Pons (tissue), 1 donor: ENCODE measurements around the gene CSRNP2.
"Not testable (repeated sequence)": the region's sequence is repeated elsewhere in the genome, so short reads cannot be mapped to it uniquely, and the experiment has no call there.

ENCODE experiments used
- DNase-seq: peaks from one replicate; pipeline ENCODE4 v3.0.0-alpha.2; 2016; ENCODE audit warnings: low spot score

CSRNP2 gene

DNA sequence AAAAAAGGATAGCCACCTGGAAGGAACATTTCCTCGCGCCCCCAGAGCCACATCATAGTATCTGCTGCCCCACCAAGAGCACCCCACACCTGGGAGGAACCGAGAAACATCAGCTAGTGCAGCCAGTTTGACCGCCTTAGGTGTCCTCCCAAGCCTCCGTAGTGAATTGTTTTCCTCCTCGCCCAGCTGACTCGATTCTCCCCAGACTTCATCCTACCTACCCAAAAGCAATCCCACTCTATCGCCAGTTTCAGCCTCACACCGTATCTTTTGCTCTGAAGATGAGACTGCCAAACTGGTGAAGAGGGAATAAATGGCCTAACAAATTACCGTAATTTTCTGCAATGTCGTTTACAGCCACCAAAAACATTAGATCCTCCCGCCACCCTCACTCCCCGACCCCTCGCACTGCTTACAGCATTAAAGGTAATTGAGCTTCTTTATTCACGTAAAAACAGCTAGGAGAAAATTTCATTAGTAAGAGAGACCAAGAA is 56.0 kb downstream of the CSRNP2 start:
- no peak for DNase-seq

DNA sequence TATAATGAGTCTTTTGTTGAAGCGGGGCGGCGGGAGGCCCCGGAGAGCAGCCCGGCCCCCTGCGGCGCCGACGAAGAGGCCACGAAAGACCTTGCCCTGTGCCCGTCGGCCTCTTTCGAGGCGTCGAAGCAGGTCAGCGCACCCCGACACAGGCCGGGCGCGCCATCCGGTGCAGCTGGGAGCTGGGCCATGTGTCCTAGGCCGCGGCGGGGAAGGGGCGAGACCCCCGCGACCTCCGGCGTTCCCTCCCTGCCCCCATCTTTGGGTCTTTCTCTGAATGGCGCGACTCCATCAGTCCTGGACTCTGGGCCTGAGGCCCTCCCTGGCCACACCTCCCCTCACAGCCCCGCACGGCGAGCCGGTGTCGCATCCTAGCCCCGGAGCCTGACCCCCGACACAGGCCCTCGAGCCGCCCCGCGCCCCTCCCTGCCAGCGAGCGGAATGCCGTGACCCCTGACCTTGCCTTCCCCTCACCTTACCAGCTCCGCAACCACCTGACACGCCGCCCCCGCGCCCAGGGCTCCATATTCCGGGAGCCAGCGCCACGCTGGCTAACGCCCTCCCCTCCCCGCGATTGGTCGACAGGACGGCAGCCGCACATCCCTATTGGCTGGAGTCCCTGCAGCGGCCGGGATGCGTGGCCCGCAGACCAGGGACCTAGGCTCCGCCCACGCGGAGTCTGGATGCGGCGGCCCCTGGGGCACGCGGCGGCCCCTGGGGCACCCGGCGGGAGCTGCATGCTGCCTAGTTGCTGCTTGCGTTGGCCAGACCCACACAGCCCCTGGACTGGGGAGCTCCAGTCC is 57.4 kb downstream of the CSRNP2 start, which contains the start of gene SLC11A2:
SLC11A2 (minus strand) TSS at position 549 of the 803 bp plus-strand sequence. CDS start 15,656 bp downstream, outside the sequence.
- DNase-seq = peak; percentile 96

GRCh38 chr12:51025338-51025835 is 58.0 kb downstream of the CSRNP2 start:
- DNase-seq = peak; percentile 80

GRCh38 chr12:51023625-51024382 is 59.6 kb downstream of the CSRNP2 start:
- no peak for DNase-seq

GRCh38 chr12:51021694-51022093 is 61.7 kb downstream of the CSRNP2 start:
- no peak for DNase-seq

DNA sequence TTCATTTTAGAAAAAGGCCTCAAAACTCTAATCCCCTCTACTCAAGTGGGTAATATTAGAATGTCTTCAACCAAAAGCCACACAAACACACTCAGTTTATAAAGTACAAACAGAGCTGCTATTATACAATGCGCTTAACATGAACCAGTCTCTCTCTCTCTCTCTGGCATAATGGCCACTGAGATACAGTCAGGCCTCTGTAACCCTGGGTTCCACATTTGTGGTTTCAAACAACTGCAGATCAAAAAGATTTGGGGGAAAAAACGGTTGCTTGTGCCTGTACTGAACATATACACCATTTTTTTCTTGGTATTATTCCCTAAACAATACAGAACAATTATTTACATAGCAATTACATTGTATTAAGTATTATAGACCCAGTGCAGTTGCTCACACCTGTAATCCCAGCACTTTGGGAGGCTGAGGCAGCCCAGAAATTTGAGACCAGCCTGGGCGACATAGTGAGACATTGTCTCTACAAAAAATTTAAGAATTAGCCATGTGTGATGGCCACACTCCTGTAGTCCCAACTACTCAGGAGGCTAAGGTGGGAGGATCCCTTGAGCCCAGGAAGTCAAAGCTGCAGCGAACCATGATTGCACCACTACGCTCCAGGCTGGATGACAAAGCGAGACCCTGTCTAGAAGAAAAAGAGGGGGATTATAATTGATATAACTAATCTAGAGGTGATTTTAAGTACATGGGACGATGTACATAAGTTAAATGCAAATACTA is 62.8 kb downstream of the CSRNP2 start:
- peak; percentile 96 for DNase-seq

- no peak for DNase-seq
Measured at GRCh38 chr12:51019927-51020326, 63.5 kb downstream of the CSRNP2 start.

DNA sequence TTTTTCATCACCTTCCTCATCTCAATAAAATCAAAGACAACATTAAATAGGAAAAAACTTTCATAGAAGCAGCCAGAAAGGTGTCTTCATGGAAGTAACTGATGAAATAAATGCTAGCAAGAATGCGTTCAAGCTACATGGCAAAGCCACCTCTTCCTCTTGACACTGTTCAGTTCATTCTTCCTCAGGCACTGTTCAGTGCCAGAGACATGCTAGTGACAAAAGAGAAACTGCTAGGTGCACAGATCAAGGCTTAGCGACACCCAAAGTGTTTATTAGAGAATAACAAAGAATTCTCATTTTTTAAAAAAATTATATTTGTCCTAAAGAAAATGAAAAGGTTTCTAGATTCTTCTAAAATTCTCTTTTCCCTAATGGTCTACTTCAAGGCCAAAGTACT is 64.4 kb downstream of the CSRNP2 start:
- no peak for DNase-seq

GRCh38 chr12:51017452-51017851 is 65.9 kb downstream of the CSRNP2 start:
- DNase-seq = no peak

DNA sequence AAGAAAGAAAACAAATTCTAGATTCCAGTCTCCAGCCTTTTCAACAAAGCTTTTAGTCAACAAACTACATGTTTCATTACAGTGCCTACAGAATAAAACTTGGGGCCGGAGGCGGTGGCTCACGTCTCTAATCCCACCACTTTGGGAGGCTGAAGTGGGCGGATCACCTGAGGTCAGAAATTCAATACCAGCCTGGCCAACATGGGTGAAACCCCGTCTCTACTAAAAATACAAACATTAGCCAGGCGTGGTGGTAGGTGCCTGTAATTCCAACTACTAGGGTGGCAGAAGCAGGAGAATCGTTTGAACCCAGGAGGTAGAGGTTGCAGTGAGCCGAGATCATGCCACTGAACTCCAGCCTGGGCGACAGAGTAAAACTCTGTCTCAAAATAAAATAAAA is 68.9 kb downstream of the CSRNP2 start:
- DNase-seq = not testable (repeated sequence)

- no peak for DNase-seq
Measured at GRCh38 chr12:51013441-51013840, 70.0 kb downstream of the CSRNP2 start.

DNA sequence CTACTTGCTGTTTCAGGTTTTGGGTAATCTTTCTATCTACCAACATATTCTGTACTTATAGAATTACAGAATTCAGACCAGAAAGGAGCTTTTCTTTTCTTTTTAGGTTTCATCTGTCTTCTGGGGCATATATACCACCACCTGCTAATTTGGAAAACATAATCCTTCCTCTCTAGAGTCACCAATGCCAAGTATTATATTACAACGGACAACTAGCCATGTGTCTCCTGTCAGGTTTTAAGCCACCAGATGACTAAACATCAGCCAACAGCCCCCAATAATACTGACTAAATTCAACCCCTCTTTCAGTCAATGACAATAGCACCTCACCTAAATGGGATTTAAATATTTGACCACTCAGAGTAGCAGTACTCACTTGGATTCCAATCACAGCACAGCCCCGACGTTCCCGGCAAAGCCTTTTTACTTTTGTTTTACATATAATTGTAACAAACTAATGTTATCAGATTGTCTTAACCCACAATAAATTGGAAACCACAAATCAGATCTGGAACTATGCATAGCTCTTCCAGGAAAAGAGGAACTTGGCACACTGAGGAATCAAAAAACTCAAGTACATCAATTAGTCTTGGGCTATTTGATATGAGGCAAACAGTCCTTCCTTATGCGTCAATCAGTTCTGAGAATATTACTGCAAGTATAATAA is 70.7 kb downstream of the CSRNP2 start:
- DNase-seq = no peak

- no peak for DNase-seq
Measured at GRCh38 chr12:51011955-51012354, 71.4 kb downstream of the CSRNP2 start.
